GM06990 (cell line): ENCODE data around the gene C16orf74.
A peak's percentile ranks its signal among the peaks of the same experiment; 100 is the strongest.

Experiments used
- DNase-seq: peaks from one replicate; pipeline ENCODE4 v3.0.0-alpha.2; 2011; ENCODE audit not compliant: insufficient read length; ENCODE audit errors: extremely low read depth
- H3K27me3 ChIP-seq: replicated peaks from 2 replicates; pipeline ENCODE4 v1.6.0; 2011; ENCODE audit warnings: low read length; ENCODE audit not compliant: control insufficient read depth, insufficient read depth
- H3K36me3 ChIP-seq: 2 replicates; pipeline ENCODE4 v1.5.1; 2011; ENCODE audit warnings: low read length; ENCODE audit not compliant: control insufficient read depth, insufficient read depth
- H3K4me3 ChIP-seq: replicated peaks from 2 replicates; pipeline ENCODE4 v1.5.1; 2011; ENCODE audit warnings: low read depth, mild to moderate bottlenecking, control low read depth, low read length
- TF ChIP-seq, protein P1 (sequence below): IDR thresholded peaks from 2 replicates; pipeline ENCODE4 v1.5.1; 2011; ENCODE audit warnings: low read length, control low read depth, mild to moderate bottlenecking, inconsistent platforms; ENCODE audit not compliant: insufficient read depth, poor library complexity, severe bottlenecking

The C16orf74 gene

DNA sequence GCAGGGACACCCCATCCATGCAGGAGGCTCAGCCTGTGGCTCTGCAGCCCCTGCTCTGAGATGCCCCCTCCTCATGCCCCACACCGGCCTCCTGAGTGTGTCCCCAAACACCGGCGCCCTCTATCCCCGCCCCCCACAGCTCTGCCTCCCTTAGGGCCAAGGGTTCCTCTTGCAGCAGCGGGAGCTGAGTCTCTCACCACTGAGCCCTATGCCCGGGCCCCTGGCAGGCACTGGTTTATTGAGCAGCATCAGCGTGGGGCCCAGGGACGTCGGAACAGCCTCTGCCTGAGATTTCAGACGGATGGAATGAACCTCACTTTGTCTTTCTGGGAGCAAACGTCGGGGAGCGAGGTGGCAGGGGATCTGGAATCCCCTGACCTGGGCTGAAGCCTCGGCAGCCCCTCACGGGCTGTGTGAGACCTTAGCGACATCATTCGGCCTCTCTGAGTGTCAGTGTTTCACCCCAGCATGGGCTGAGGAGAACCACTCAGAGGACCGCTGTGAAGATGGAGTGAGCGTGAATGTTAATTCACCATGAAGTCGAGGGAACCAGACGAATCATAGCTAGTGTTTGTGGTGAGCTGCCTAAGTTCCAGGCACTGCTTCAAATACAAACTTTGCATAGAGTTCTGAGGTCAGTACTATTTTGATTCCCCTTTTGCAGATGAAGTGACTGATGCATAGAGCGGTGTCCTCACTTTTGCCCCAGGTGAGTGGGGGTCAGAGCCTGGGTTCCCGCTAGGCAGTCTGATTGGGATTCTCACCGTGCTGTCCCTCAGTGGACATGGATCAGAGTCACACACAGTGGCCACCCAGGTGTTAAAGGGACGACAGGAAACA is 5.3 kb upstream of the C16orf74 start:
- Histone ChIP-seq H3K36me3 (no peaks in the 10 kb centered on the region), H3K27me3 (no peaks in the 10 kb centered on the region), H3K4me3 (peak overlapping the region; percentile 15)
- TF ChIP-seq, protein P1, sequence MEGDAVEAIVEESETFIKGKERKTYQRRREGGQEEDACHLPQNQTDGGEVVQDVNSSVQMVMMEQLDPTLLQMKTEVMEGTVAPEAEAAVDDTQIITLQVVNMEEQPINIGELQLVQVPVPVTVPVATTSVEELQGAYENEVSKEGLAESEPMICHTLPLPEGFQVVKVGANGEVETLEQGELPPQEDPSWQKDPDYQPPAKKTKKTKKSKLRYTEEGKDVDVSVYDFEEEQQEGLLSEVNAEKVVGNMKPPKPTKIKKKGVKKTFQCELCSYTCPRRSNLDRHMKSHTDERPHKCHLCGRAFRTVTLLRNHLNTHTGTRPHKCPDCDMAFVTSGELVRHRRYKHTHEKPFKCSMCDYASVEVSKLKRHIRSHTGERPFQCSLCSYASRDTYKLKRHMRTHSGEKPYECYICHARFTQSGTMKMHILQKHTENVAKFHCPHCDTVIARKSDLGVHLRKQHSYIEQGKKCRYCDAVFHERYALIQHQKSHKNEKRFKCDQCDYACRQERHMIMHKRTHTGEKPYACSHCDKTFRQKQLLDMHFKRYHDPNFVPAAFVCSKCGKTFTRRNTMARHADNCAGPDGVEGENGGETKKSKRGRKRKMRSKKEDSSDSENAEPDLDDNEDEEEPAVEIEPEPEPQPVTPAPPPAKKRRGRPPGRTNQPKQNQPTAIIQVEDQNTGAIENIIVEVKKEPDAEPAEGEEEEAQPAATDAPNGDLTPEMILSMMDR = no peak
- DNase-seq = peak; percentile 78

DNA sequence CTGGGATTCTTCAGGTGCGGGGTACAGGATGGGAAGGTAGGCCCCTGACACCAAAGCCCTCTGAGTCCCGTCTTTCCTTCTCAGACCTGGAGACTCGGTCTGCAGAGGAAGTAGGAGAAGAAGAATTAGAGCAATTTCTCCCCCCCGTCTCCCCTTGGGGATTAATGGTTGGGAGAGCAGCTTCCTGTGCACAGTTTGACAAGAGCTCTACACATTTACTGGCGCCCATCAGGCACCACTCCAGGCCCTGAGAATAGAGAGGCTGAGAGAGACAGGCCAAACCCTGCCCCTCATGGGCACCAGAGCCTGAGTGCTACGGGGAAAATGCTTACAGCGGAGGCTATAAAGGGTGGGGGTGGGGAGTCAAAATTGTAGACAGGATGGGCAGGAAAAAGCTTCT is 3.5 kb upstream of the C16orf74 start:
- TF ChIP-seq, protein P1 = no peak
- DNase-seq = peak; percentile 48
- Histone ChIP-seq H3K4me3 (no peak overlapping the region), H3K36me3 (no peaks in the 10 kb centered on the region), H3K27me3 (no peaks in the 10 kb centered on the region)

- TF ChIP-seq, protein P1 = no peak
- no peaks in the 10 kb centered on the region for H3K36me3 ChIP-seq
- DNase-seq = no peak
- H3K27me3 ChIP-seq = no peaks in the 10 kb centered on the region
- H3K4me3 ChIP-seq = no peak overlapping the region
Observed at GRCh38 chr16:85753976-85754375, 3.1 kb upstream of the C16orf74 start.

DNA sequence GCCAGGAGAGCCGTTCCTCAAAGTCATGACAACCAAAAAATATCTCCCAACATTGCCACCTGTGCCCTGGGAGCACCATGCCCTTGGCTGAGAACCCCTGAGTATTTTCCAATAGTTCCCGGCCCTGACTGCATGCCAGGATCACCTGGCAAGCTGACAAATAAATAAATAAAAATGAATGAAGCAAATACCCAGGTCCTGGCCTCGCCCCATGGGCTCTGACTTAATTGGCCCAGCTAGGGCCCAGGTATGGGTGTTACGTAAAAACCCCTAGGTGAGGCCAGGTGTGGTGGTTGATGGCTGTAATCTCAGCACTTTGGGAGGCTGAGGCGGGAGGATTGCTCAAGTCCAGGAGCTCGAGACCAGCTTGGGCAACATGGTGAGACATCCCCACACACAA is 2.7 kb upstream of the C16orf74 start:
- TF ChIP-seq, protein P1 = no peak
- no peak for DNase-seq
- no peaks in the 10 kb centered on the region for H3K36me3 ChIP-seq
- H3K4me3 ChIP-seq = no peak overlapping the region
- no peaks in the 10 kb centered on the region for H3K27me3 ChIP-seq

- H3K27me3 ChIP-seq = no peaks in the 10 kb centered on the region
- peak; percentile 77 for DNase-seq
- H3K36me3 ChIP-seq = no peaks in the 10 kb centered on the region
- TF ChIP-seq, protein P1 = peak; percentile 58
- H3K4me3 ChIP-seq = no peak overlapping the region; the same call in 1 of the 2 replicates
Observed at GRCh38 chr16:85752511-85753420, 1.9 kb upstream of the C16orf74 start.
